Hepatocyte (in vitro differentiated cells): ENCODE data around the gene EGFL7. TPM values are rescaled to one million over a fixed set of nuclear protein-coding genes. Genes with fewer than 3 reads are reported as not detected.

Experiments
- DNase-seq: peaks from one replicate; pipeline ENCODE4 v3.0.0-alpha.2; 2016; ENCODE audit warnings: low spot score
- H2AFZ ChIP-seq: fragments of 200-600 bp; sonication (generic); 2 replicates; pipeline ENCODE4 v1.6.0; 2016; ENCODE audit warnings: antibody characterized with exemption, mild to moderate bottlenecking
- H3K27ac ChIP-seq: fragments of 200-600 bp; sonication (generic); 2 replicates; pipeline ENCODE4 v1.5.1; 2016; ENCODE audit warnings: mild to moderate bottlenecking
- H3K27me3 ChIP-seq: fragments of 200-600 bp; sonication (generic); 2 replicates; pipeline ENCODE4 v1.6.1; 2016
- H3K36me3 ChIP-seq: fragments of 200-600 bp; sonication (generic); replicated peaks from 2 replicates; pipeline ENCODE4 v1.5.1; 2016; ENCODE audit warnings: low read depth; ENCODE audit not compliant: insufficient read depth
- H3K4me1 ChIP-seq: fragments of 200-600 bp; sonication (generic); 2 replicates; pipeline ENCODE4 v1.5.1; 2016; ENCODE audit warnings: mild to moderate bottlenecking, moderate library complexity; ENCODE audit not compliant: insufficient read depth
- H3K4me2 ChIP-seq: fragments of 200-600 bp; sonication (generic); 2 replicates; pipeline ENCODE4 v1.6.0; 2016
- H3K4me3 ChIP-seq: fragments of 200-600 bp; sonication (generic); 2 replicates; pipeline ENCODE4 v1.5.1; 2016; ENCODE audit warnings: mild to moderate bottlenecking
- H3K79me2 ChIP-seq: fragments of 200-600 bp; sonication (generic); 2 replicates; pipeline ENCODE4 v1.6.0; 2017; ENCODE audit warnings: mild to moderate bottlenecking
- H3K9me2 ChIP-seq: fragments of 200-600 bp; sonication (generic); replicated peaks from 2 replicates; pipeline ENCODE4 v1.6.0; 2017; ENCODE audit warnings: mild to moderate bottlenecking; ENCODE audit not compliant: insufficient read depth
- H3K9me3 ChIP-seq: fragments of 200-600 bp; sonication (generic); 2 replicates; pipeline ENCODE4 v1.5.1; 2016; ENCODE audit warnings: low read depth, mild to moderate bottlenecking
- H4K20me1 ChIP-seq: fragments of 200-600 bp; sonication (generic); 2 replicates; pipeline ENCODE4 v1.6.0; 2016; ENCODE audit warnings: mild to moderate bottlenecking; ENCODE audit not compliant: insufficient read depth, poor library complexity, severe bottlenecking
- CTCF ChIP-seq: fragments of 200-600 bp; sonication (generic); IDR thresholded peaks from 2 replicates; pipeline ENCODE4 v1.5.1; 2016; ENCODE audit warnings: antibody characterized with exemption, mild to moderate bottlenecking; ENCODE audit not compliant: poor library complexity
- EZH2 ChIP-seq: fragments of 200-600 bp; sonication (generic); IDR thresholded peaks from 2 replicates; pipeline ENCODE4 v1.6.1; 2016; ENCODE audit warnings: antibody characterized with exemption, mild to moderate bottlenecking, borderline replicate concordance
- EZH2phosphoT487 ChIP-seq: fragments of 200-600 bp; sonication (generic); IDR thresholded peaks from one replicate; pipeline ENCODE4 v1.6.1; 2018; ENCODE audit warnings: antibody characterized with exemption, mild to moderate bottlenecking, low read depth, moderate library complexity; ENCODE audit not compliant: unreplicated experiment, severe bottlenecking
- WGBS: methylation state at CpG from one replicate; pipeline ENCODE4 v1.1.6; 2016; ENCODE audit warnings: low lambda C conversion rate; ENCODE audit errors: missing lambda C conversion rate; 5-methylcytosine and 5-hydroxymethylcytosine counted together
- polyA plus RNA-seq: library from polyadenylated mRNA; unstranded; fragments of >200 nt; fragmentation: Nextera tagmentation; extraction: Ambion mirVana; gene quantifications from 2 replicates; pipeline ENCODE4 v1.2.1, GENCODE V29; 2016
- total RNA-seq: library from RNA; depleted of rRNA; stranded (reverse); fragments of >200 nt; gene quantifications from 2 replicates; pipeline ENCODE4 v1.2.3, GENCODE V29; 2014

Gene EGFL7
- total and polyA plus RNA-seq, 2 experiments from 2014 or later, result 50.0 to 82.5 TPM

GRCh38 chr9:136697821-136698526 lies 35.3 kb downstream of the EGFL7 start:
- Histone ChIP-seq H3K9me3 (no peaks in the 10 kb centered on the region), H3K4me3 (no peak overlapping the region), H3K4me1 (peaks cover 39% of the 10 kb centered on the region)

GRCh38 chr9:136698635-136699246 lies 36.0 kb downstream of the EGFL7 start:
- WGBS, result 56% methylated on average over 11 of the region's 11 CpGs
- Histone ChIP-seq H4K20me1 (no peaks in the 10 kb centered on the region), H3K27ac (peak overlapping the region; percentile 97), H3K4me2 (peak overlapping the region; percentile 64), H3K36me3 (no peaks in the 10 kb centered on the region), H3K9me2 (no peaks in the 10 kb centered on the region), H3K4me1 (peaks cover 35% of the 10 kb centered on the region), H2AFZ (no peak overlapping the region), H3K9me3 (no peaks in the 10 kb centered on the region), H3K79me2 (no peaks in the 10 kb centered on the region), H3K27me3 (no peaks in the 10 kb centered on the region), H3K4me3 (no peak overlapping the region)
- TF ChIP-seq EZH2 (no peak), CTCF (no peak), EZH2phosphoT487 (no peak)
- no peak for DNase-seq

More at GRCh38 chr9:136697821-136698526, 35.3 kb downstream of the EGFL7 start:
- Histone ChIP-seq H3K27me3 (no peaks in the 10 kb centered on the region), H3K9me2 (no peaks in the 10 kb centered on the region), H3K79me2 (no peaks in the 10 kb centered on the region), H3K36me3 (no peaks in the 10 kb centered on the region), H4K20me1 (no peaks in the 10 kb centered on the region), H3K27ac (peak overlapping the region; percentile 97), H2AFZ (no peak overlapping the region), H3K4me2 (peak overlapping the region; percentile 64)
- TF ChIP-seq EZH2 (no peak), CTCF (no peak), EZH2phosphoT487 (no peak)
- peak; percentile 66 for DNase-seq
- 57% methylated on average over 18 of the region's 20 CpGs for WGBS

- H3K4me2 ChIP-seq, result no peak overlapping the region
- H3K9me3 ChIP-seq, result no peaks in the 10 kb centered on the region
- no peak overlapping the region for H2AFZ ChIP-seq
- H3K4me3 ChIP-seq, result no peak overlapping the region
- no peaks in the 10 kb centered on the region for H3K79me2 ChIP-seq
- H3K9me2 ChIP-seq, result no peaks in the 10 kb centered on the region
- TF ChIP-seq CTCF (no peak), EZH2phosphoT487 (no peak), EZH2 (no peak)
- H4K20me1 ChIP-seq, result no peaks in the 10 kb centered on the region
- 72% methylated on average over 13 of the region's 13 CpGs for WGBS
- no peak for DNase-seq
- H3K27ac ChIP-seq, result no peak overlapping the region
- H3K4me1 ChIP-seq, result peaks cover 25% of the 10 kb centered on the region
- H3K36me3 ChIP-seq, result no peaks in the 10 kb centered on the region
- no peaks in the 10 kb centered on the region for H3K27me3 ChIP-seq
Measured at GRCh38 chr9:136700304-136700703, 37.6 kb downstream of the EGFL7 start.
